Stimulated activated CD4-positive, alpha-beta T cell treated with anti-CD3 and anti-CD28 coated beads, Interleukin-15, amount 100 ng/mL, for 24 hours (primary cell): ENCODE data around the gene CXorf65.

Experiments
- DNase-seq: peaks from one replicate; pipeline ENCODE4 v3.0.0-alpha.2; 2020

The CXorf65 gene

GRCh38 chrX:71106427-71106826 is at the start of gene CXorf65:
TSS of gene CXorf65 (minus strand) at chrX:71106740. CDS start at chrX:71106556, 184 bp downstream.
- DNase-seq, result peak; percentile 29

GRCh38 chrX:71154641-71155040 is 48.1 kb upstream of the CXorf65 start:
- no peak for DNase-seq

GRCh38 chrX:71154196-71154595 is 47.7 kb upstream of the CXorf65 start:
- no peak for DNase-seq

- no peak for DNase-seq
These were observed 44.8 kb upstream of the CXorf65 start for GRCh38 chrX:71151366-71151765.

GRCh38 chrX:71148278-71148663 is 41.7 kb upstream of the CXorf65 start:
- no peak for DNase-seq

- no peak for DNase-seq
These were observed 41.1 kb upstream of the CXorf65 start for GRCh38 chrX:71147496-71148277.

GRCh38 chrX:71144651-71145050 is 38.1 kb upstream of the CXorf65 start, which contains the start of gene NLGN3:
TSS of gene NLGN3 (plus strand) at chrX:71144841. CDS start at chrX:71147750, 2,909 bp downstream.
- no peak for DNase-seq

- DNase-seq, result no peak
These were observed 37.0 kb upstream of the CXorf65 start for GRCh38 chrX:71143508-71143907.

GRCh38 chrX:71140440-71140839 is 33.9 kb upstream of the CXorf65 start:
- DNase-seq, result no peak

GRCh38 chrX:71131510-71131909 is 25.0 kb upstream of the CXorf65 start:
- no peak for DNase-seq

GRCh38 chrX:71128915-71129765 is 22.6 kb upstream of the CXorf65 start:
- peak; percentile 77 for DNase-seq

GRCh38 chrX:71128166-71128833 is 21.8 kb upstream of the CXorf65 start:
- DNase-seq, result no peak

- DNase-seq, result no peak
These were observed 12.5 kb upstream of the CXorf65 start for GRCh38 chrX:71118985-71119535.

- peak; percentile 89 for DNase-seq
These were observed 11.8 kb upstream of the CXorf65 start, which contains the start of gene MED12 for GRCh38 chrX:71118032-71118984. TSS of gene MED12 (plus strand) at chrX:71118596. CDS start at chrX:71118755, 159 bp downstream.

GRCh38 chrX:71117358-71117757 is 10.8 kb upstream of the CXorf65 start:
- DNase-seq, result no peak

- no peak for DNase-seq
These were observed 5.4 kb upstream of the CXorf65 start for GRCh38 chrX:71111921-71112431.

GRCh38 chrX:71111141-71111843 is 4.8 kb upstream of the CXorf65 start, which contains the start of gene IL2RG:
TSS of gene IL2RG (minus strand) at chrX:71111577. CDS start at chrX:71111539, 38 bp downstream.
- DNase-seq, result peak; percentile 79

- no peak for DNase-seq
These were observed 2.5 kb upstream of the CXorf65 start for GRCh38 chrX:71109051-71109450.

- DNase-seq, result peak; percentile 59
These were observed 1.3 kb upstream of the CXorf65 start for GRCh38 chrX:71107762-71108360.

GRCh38 chrX:71107245-71107644 is 705 bp upstream of the CXorf65 start:
- no peak for DNase-seq
